ENCODE measurements around the gene SNX8.

GRCh38 chr7:2354939-2355704 lies 40.9 kb upstream of the SNX8 start:
- no peak for TF ChIP-seq TAL1 (IDR thresholded peaks at IDR 0.05)
- TF ChIP-seq MAFF (IDR thresholded peaks at IDR 0.05; ENCODE audit: low read length) = no peak

Data from K562 (cell line).